Measurements from ENCODE around the gene ANK3.
A peak's percentile ranks its signal among the peaks of the same experiment; 100 is the strongest.

The ANK3 gene

DNA sequence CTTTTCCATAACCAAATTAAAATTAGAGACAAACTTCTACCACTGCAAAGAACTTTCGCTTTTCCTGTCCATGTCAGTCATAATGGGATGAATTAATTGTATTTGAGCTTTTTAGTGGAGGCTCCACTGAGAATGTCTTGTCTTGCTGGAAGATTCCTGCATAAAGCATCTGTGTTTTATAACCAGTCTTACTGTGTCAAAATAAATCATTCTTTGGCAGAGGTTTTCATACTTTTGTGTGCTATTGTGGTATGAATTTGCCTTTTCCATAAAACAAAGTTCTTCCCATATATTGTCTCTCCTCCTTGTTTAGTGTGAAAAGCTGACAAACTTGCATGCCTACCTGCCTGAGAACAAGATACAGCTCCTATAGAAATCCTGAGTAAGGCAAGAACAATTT lies 358.5 kb downstream of the ANK3 start:
- no peak for DNase-seq (ENCODE audit: low spot score)

DNA sequence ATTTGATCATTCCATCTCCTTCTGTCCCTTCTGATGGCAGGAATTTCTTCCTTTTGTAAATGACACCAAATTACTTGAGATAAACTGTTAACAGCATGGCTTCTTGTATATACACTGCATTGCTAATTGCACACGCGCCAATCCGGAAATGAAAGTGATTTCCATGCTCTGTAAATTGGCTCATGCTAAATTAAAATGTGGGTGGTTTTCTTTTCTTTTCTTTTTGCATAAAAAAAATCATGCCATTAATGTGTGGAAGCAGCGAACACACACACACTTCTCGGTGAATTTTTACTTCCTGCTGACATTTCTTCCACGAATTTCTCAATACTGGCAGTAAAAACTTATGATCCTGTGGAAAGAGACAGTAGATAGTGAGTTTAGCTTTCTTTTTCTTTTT lies 360.2 kb downstream of the ANK3 start:
- DNase-seq (ENCODE audit: low spot score), result no peak

DNA sequence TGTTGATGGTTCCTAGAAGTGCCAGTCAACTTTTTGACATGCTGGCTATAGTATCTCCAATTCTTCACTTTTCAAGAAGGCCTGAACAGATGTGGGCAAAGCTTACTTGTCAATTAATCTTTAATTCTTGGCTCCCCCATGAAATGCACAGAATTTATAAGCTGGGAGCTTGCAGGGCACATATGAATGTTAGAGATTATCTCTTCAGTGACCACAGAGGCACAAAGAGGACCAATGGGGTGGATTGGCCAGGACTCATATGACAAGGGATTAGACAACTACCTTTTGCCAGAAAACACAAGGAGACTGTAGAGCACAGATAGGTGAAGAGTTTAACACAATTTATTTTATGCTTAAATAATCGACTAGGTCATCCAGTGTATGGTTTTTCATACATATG lies 361.6 kb downstream of the ANK3 start:
- DNase-seq (ENCODE audit: low spot score), result no peak

DNA sequence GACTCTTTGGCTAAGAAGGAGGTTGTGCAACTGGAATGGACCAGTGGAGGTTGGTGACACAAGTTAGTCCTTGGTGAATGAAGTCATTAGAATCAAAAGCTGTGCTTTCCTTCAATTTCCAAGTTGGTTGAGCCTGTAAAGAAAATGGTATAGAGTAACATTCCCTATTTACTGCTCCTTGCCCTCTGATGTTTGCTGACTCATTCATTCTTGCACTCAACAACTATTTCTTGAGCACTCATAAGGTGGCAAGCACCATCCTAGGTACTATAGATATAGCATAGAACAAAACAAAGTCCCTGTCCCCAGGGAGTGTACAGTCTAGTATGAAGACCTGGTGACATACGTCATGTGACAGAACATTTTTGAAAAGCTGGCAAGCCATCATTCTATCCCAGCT lies 364.4 kb downstream of the ANK3 start:
- no peak for DNase-seq (ENCODE audit: low spot score)

DNA sequence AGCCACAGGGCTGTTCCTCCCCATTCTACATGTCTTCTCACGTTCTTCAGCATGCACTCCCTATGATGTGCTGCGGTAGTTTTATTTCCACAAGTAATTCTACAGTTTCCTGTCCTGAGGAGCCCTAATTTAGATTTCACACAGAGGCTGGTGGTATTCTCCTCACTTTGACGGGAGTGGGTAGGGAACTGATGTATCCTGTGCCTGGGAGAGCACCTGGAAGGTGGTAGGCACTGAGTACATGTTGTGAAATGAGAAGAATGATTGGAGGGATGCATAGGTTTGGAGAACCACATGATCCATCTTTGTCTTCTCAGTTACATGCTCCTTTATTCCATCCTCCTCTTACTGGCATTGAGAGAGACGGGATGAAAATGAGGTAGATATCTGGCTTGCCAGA lies 365.2 kb downstream of the ANK3 start:
- DNase-seq (ENCODE audit: low spot score), result no peak

DNA sequence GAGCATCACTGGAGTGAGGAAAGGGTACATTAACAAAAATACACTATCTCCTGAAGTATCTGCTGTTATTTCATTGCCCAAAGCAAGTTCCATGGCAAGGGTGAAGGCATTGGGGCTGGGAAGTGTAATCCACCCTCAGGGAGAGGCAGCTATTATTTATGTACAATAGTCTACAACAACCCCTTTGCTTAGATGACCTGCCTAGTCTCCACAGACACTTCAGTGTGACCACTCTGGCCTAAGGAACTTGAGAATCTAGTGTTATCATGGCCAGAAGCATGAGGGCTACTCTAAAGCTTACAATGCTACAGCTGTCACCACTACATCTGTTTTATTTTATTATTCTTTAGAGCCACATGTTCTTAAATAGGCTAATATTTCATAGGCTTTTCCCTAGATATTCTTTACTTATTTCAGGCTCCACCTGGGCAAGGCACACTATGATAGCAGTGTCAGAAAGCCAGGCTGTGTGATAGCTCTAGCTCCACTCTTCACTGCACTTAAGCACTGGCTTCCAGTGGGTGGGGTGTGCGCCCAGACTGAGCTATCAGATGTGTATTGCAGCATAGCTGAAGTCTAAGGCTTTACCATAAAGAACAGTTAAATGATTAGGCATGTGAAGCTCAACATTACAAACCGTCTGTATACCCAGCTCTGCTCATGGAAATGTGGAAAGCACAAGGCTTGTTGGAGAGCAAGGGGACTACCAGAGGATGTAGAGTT lies 366.4 kb downstream of the ANK3 start:
- no peak for DNase-seq (ENCODE audit: low spot score)

DNA sequence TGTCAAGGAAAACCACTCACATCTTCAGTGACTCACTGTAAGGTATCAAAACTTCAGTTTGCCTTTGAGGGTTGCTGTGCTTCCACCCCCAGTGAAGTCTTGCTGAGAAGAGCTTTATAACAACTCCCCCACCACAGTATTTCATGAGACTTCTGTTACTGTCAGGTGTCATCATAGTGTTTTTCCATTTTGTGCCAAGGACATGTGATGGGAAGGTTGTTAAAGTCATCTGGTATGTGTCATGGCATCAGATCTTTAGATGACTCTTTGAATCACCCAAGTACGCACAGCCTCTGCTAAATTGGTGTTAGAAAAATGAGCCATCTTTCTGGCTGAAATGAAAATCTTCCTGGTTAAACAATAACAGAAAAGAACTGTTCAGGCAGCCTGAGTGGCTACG lies 368.3 kb downstream of the ANK3 start:
- DNase-seq (ENCODE audit: low spot score), result no peak

DNA sequence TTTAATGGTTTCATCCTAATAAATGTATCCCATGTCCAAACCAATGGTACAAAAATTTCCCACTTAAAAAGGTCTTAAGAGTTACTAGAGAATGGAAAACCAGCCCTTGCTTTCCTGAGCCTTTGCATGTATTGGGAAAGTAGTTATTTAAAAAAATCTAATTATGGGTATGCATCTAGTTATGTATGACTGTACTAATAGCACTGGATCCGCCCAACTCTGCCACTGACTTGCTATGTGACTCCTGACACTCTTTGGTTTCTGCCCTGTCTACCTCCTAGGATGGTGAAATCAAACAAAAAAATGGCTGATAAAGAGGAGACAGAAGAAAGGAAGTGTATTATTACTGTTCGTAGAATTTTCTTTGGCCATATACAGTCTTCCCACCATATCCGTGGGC lies 372.9 kb downstream of the ANK3 start:
- no peak for DNase-seq (ENCODE audit: low spot score)

DNA sequence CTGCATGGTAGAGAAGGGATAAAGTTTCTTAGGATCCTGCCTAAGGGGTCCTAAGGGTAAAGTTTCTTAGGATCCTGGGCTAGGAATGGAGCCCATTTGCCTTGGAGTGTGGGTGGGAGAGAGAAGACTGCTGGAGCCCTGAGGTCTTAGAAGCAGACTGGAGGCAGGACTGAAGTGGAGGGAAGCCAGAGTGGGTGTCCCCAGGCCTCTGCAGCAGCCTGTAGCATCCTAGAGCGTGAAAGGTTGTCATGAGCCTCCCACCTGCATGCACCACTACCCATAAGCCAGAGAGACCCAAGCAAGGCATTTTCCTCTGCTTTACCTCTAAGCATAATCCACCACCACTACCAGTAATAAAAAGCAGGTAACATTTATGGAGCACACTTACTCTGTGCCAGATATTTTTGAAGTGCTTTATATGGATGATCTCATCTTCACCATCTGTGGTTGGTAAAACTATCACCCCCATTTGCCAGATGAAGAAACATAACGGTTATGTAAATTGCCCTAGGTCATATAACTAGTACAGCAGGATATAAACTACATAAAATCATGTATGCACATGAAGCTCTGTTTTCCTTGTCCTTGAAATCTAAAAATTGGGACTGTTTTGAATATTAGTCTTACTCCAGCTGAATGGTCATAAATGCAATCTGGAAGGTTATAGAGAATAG lies 379.8 kb downstream of the ANK3 start:
- no peak for DNase-seq (ENCODE audit: low spot score)

DNA sequence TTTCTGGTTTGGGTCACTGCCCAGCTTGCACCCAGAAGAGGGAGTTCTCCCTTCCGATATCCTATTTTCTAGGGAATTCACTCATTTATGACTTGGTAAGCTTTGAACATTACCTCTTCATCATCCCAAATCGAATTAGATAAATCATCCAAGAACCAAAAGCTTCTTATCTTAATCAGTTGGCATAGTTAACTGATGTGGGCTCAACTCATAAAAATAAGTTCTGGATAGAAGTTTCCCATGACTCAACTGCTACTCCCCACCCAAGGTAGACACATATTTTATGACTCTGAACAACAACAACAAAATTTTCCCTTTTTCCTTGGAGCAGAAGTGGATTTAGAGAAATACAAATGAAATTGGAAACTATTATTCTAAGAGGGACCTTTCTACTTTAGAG lies 380.4 kb downstream of the ANK3 start:
- no peak for DNase-seq (ENCODE audit: low spot score)

DNA sequence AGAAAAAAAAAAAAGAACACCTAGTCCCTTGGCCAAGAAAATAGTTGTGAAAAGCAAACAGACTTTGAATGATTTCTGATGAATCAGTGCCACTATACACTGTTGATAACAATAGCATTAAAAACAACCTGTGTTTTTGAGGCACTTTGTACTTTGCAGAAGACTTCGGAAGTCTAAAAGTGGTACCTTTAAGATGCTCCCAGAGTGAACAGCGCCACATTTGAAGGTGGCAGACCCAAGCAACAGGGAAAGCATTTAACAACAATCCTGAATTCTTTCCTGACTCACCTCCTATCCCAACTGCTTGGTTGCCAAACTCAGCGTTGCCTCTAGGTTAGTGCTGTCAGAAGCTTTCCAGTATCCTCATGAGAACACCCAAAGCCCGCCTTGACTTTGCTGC lies 380.9 kb downstream of the ANK3 start:
- no peak for DNase-seq (ENCODE audit: low spot score)

DNA sequence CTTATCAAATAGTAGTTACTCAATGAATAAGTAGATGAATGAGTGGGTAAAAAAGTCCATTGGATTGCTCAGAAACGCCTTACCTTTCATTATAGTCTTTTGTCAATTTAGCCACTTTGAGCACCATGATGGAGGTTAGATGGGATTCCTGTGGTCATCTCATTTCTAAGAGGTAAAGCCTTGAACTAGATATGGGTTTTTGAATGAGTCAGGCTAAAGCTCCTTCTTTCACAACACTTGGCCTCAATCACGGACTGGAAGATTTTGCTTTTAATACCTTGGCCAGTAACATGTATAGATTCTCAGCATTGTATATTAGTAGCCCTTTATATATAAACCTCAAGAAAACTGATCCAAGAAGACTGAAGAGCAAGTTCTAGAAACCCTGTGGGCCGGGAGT lies 383.6 kb downstream of the ANK3 start:
- no peak for DNase-seq (ENCODE audit: low spot score)

DNA sequence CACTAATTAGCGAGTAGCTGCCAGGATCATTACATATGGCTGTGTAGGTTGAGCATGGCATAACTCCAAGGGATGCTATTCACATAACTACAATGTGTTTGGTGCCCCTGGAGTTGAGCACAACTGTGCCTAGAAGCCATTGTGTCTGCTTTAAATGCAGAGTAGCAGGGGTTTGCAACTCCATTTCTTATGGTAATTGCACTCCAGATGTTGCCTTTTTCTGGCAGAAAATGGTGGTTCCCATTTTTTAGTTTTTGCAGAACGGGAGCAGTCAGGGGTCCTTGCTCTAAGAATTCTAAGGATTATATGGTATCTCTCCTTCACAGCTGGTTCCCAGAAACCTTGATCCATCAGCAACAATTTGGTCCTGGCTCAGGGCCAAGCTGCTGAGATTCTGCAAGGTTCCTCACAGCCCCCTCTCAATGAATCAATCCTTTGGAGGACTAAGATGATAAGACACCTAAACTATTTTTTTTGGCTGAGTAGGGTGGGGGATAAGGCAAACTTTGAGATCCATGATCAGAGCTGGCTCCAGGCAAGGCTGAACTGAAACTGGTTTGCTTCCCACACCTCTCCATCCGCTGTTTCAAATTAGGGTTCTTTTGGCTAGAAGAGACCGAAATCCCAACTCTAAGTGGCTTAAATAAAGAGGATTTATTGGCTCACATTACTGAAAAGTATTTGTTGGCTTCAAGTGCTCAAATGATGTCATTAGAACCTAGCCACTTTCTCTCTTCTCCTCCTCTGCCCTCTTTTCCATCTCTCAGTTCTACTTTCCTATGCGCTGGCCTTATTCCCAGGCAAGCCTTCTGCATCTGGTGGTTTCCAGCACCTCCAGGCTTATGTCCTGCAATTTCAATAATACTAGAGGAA lies 385.8 kb downstream of the ANK3 start:
- no peak for DNase-seq (ENCODE audit: low spot score)

DNA sequence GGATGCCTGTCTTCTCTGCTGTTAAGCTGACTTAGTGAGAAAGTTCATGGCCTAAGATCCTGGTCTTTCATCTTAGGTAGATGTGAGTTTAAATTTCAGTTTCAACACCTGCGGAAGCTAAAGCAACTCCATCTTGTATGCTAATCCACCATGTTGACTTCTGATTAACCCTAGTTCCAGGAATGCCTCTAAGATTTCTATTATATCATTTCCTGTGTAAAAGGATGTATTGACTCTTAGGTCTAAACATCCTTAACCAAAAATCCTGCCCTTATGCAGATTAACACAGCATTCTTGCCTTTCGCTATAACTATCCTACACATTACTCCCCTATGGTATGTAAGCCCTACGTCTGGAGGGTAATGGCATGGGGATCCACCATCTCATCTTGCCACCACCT lies 388.9 kb downstream of the ANK3 start:
- DNase-seq (ENCODE audit: low spot score), result no peak

DNA sequence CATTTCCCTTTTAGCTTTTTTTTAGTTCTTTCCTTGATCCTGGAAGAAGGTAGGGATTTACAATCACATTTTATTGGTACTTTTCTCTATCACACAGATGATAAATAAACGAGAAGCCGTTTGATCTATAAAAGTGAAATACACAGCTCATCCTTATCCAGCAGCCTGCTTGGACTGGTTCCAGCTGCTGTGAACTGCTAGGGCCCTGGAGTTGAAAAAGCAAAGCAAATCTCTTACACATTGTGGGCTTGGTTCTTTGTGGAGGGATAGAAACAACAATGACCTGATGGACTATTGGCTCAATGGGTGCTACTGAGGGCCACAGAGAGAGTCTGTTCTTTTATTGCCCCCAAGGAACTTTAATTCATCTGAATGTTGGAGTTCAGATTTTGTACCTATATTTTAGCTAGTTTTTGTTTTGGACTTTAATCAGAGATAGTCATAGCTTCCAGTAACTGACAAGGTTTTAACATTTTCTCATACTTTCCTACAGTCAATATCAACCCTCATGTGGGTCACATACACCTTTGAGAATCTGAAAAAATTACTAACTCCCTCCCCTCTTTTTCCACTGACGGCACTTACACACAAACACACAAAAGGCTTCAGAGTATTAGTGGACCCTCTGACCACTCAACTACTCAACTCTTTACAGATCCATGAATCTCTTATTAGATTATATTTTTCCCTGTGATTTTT lies 391.7 kb downstream of the ANK3 start:
- DNase-seq (ENCODE audit: low spot score), result no peak

DNA sequence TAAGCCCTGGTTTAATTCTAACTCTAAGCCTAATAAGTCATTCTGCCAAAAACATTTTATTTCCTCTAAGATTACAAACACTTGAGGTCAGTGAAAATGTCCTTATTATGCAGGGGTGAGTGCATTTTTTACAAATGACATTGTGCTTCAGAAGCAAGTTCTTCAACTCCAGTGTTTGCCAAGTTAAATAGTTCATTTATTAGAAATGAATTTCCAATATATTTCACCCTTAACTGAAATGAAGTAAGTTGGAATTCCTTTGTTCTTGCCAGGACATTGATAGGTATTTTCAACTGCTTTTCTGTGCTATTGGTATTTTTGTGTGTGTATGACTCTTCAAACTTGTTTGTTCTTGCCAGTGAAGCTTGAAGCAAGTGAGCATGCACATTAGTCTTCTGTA lies 393.8 kb downstream of the ANK3 start:
- DNase-seq (ENCODE audit: low spot score), result no peak

DNA sequence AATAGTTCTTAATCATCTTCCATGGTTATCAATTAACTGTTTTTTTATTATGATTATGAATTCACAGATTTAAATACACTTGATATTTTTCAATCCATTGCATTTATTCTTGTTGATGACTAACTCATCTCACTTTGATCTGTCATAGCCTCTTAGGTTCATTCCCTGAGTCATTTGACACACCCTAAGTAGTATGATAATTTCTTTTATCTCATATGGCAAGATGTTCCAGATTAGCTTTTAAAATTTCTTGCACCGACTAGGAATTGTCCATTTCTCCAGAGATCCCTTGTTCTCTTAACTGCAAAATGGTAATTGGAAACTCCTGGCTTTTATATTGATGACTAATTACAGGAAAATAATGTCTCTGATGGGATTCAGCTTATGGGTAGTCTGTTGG lies 395.7 kb downstream of the ANK3 start:
- no peak for DNase-seq (ENCODE audit: low spot score)

DNA sequence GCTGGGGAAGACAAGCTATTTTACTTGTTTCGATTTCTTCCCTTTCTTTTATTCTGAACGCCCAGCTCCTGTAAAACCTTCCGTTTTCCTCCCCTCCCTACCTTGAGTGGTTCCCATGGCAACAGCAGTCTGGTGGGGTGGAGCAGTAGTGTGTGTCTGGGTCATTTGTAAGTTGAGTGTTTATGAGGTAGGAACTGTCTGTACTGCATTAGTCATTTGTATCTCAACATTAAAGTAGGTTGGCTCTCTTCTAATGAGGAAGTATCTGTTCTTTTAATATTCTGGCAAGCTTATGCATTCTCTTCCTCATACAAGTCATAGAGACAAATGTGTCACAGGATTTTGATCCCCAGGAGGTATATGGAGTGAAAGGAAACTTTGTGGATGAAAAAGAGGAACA lies 398.0 kb downstream of the ANK3 start:
- DNase-seq (ENCODE audit: low spot score), result peak; percentile 18

DNA sequence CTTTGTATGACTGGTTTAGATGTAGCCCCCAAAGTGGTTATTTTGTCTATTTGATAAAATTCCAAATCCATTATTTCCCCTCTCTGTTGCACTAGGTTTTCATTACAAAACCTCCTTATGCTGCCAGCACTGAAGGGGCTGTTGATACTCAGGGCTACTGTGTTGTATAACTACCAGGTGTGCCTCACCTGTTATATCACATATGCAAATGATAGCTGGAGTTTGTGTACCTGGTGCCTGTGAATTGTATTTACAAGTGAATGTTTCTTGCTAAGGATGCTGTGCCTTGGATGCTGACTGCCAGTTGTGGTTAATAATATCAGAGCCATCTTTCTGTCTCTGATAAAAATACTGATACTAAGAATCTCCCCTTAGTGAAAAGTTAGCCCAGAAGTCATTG lies 398.6 kb downstream of the ANK3 start:
- no peak for DNase-seq (ENCODE audit: low spot score)

DNA sequence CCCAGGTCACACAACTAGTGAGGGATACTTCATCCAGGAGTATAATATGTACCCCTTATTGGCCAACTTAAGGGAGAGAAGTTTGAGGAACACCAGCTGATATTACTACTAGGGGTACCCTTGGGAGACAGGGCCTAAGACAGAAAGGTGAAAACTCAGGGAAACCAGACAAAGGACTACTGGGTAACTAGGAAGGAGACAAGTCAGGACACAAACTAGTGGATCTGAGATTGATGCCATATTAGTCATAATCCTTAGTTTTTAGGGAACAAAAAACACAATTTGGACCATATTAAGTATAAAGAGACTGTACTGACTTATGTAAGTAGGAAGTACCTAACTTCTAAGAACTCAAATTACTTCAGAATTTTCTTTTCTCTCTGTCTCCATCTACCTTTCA lies 404.0 kb downstream of the ANK3 start:
- DNase-seq (ENCODE audit: low spot score), result no peak

DNA sequence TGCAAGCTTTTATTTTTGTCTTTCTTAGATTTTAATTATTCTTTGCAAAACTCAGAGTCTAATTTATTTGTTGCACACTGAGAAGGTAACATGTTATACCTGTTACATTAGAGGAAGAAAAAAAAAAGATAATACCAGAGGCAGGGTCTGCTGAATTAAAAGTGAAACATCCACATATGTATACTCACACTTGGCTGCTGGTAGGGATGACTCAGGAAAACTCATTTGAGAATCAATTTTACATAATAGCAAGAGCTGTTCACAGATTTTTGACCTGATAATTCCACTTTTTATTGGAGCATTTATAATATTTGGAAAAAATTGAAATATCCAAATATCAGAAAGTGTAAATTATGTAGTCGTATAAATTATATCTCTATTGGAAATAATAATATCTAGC lies 405.3 kb downstream of the ANK3 start:
- DNase-seq (ENCODE audit: low spot score), result no peak

DNA sequence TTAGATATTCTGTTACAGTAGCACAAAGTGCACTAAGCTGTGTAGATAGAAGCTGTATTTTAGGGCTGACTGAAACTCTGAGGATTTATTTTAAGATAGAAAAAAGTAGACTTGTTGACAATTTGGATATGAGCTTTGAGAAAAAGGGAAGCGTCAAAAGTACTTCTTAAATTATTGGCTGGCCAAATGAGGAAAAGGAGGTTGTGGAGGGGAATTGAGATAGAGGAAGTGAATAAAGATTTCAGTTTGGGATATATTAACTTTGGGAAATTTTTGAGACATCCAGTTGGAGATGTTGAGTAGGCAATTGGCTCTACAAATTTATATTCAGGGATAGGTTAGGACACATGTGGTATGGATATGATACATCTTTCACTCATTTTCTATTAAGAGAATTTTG lies 409.3 kb downstream of the ANK3 start:
- DNase-seq (ENCODE audit: low spot score), result no peak

DNA sequence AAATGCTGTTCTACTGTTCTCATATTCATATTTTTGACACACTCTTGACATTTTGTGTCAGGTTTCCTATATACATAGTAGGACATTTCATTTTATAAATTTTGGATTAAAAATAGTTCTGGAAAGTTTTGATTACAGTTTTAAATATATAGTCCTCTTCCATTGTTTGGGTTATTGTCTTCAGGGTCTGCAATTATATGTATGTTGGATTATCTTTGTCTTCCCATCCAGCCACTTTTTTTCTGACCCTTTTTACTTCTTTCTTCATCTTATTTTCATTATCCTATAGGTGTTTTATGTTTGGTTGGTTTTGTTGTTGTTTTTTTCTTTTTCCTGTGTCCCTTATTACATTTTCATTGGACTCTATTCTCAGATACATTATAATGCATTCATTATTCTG lies 412.2 kb downstream of the ANK3 start:
- DNase-seq (ENCODE audit: low spot score), result no peak
